ENCODE measurements around the gene ZKSCAN1. TPM values are rescaled to one million over a fixed set of nuclear protein-coding genes. Genes with fewer than 3 reads are reported as not detected.

Gene ZKSCAN1
- total RNA-seq, 2 donors from 2014 or later: 52.2 to 67.1 TPM

GRCh38 chr7:100053215-100053614 is 37.8 kb downstream of the ZKSCAN1 start:
- no peaks in the 10 kb centered on the region for H3K9me3 Mint-ChIP-seq
- no peak overlapping the region for H3K27ac Mint-ChIP-seq
- ATAC-seq (peak; percentile 26 to 55), DNase-seq (ENCODE audit: low spot score in 2 of 2) (peak in 1 of 2 donors; percentile 45)
- H3K36me3 Mint-ChIP-seq: no peaks in the 10 kb centered on the region

GRCh38 chr7:100057006-100057405 is 41.6 kb downstream of the ZKSCAN1 start:
- H3K9me3 Mint-ChIP-seq: no peaks in the 10 kb centered on the region
- H3K27ac Mint-ChIP-seq: no peak overlapping the region
- ATAC-seq (no peak), DNase-seq (ENCODE audit: low spot score in 2 of 2) (no peak)
- peaks cover 0 to 5% of the 10 kb centered on the region in 2 donors for H3K36me3 Mint-ChIP-seq

- Mint-ChIP-seq H3K9me3 (no peaks in the 10 kb centered on the region), H3K36me3 (peaks cover 0 to 9% of the 10 kb centered on the region in 2 donors), H3K27ac (no peak overlapping the region)
- no peak for ATAC-seq
- no peak for DNase-seq (ENCODE audit: low spot score in 2 of 2)
Measured at GRCh38 chr7:100059251-100059739, 43.9 kb downstream of the ZKSCAN1 start.

GRCh38 chr7:100061518-100062193 is 46.3 kb downstream of the ZKSCAN1 start:
- peaks cover 0 to 18% of the 10 kb centered on the region in 2 donors for H3K36me3 Mint-ChIP-seq
- H3K27ac Mint-ChIP-seq: peak overlapping the region in 1 of 2 donors; percentile 67
- no peaks in the 10 kb centered on the region for H3K9me3 Mint-ChIP-seq
- ATAC-seq (no peak), DNase-seq (ENCODE audit: low spot score in 2 of 2) (no peak)

GRCh38 chr7:100063376-100063775 is 48.0 kb downstream of the ZKSCAN1 start:
- Mint-ChIP-seq H3K9me3 (no peaks in the 10 kb centered on the region), H3K36me3 (peaks cover 0 to 18% of the 10 kb centered on the region in 2 donors), H3K27ac (no peak overlapping the region)
- ATAC-seq (no peak), DNase-seq (ENCODE audit: low spot score in 2 of 2) (no peak)

- DNase-seq (ENCODE audit: low spot score in 2 of 2): no peak
- H3K27ac Mint-ChIP-seq: no peak overlapping the region
Measured at GRCh38 chr7:100064162-100064561, 48.8 kb downstream of the ZKSCAN1 start.

GRCh38 chr7:100065452-100066186 is 50.2 kb downstream of the ZKSCAN1 start:
- Mint-ChIP-seq H3K36me3 (peaks cover 10 to 23% of the 10 kb centered on the region in 2 donors), H3K27ac (no peak overlapping the region), H3K9me3 (peaks cover 0 to 6% of the 10 kb centered on the region in 2 donors)
- DNase-seq (ENCODE audit: low spot score in 2 of 2): no peak
- no peak for ATAC-seq

More at GRCh38 chr7:100064162-100064561, 48.8 kb downstream of the ZKSCAN1 start:
- Mint-ChIP-seq H3K36me3 (peaks cover 0 to 18% of the 10 kb centered on the region in 2 donors), H3K9me3 (no peaks in the 10 kb centered on the region)
- no peak for ATAC-seq

- H3K9me3 Mint-ChIP-seq: peaks cover 7 to 20% of the 10 kb centered on the region in 2 donors
- no peak for DNase-seq (ENCODE audit: low spot score in 2 of 2)
- H3K27ac Mint-ChIP-seq: no peak overlapping the region
- ATAC-seq: no peak
- H3K36me3 Mint-ChIP-seq: peaks cover 23 to 37% of the 10 kb centered on the region in 2 donors
Measured at GRCh38 chr7:100066953-100067352, 51.6 kb downstream of the ZKSCAN1 start.

- Mint-ChIP-seq H3K36me3 (peaks cover 50 to 56% of the 10 kb centered on the region in 2 donors), H3K9me3 (peaks cover 19 to 30% of the 10 kb centered on the region in 2 donors)
Measured at GRCh38 chr7:100069991-100070390, 54.6 kb downstream of the ZKSCAN1 start.

GRCh38 chr7:100071018-100071723 is 55.8 kb downstream of the ZKSCAN1 start:
- H3K27ac Mint-ChIP-seq: no peak overlapping the region
- ATAC-seq (no peak), DNase-seq (ENCODE audit: low spot score in 2 of 2) (no peak)
- H3K36me3 Mint-ChIP-seq: peaks cover 62 to 67% of the 10 kb centered on the region in 2 donors
- peaks cover 19 to 30% of the 10 kb centered on the region in 2 donors for H3K9me3 Mint-ChIP-seq

More at GRCh38 chr7:100069991-100070390, 54.6 kb downstream of the ZKSCAN1 start:
- no peak overlapping the region for H3K27ac Mint-ChIP-seq
- DNase-seq (ENCODE audit: low spot score in 2 of 2): no peak
- ATAC-seq: no peak

GRCh38 chr7:100072462-100072861 is 57.1 kb downstream of the ZKSCAN1 start:
- DNase-seq (ENCODE audit: low spot score in 2 of 2) (no peak), ATAC-seq (no peak)
- H3K27ac Mint-ChIP-seq: no peak overlapping the region
- H3K36me3 Mint-ChIP-seq: peaks cover 72 to 79% of the 10 kb centered on the region in 2 donors
- H3K9me3 Mint-ChIP-seq: peaks cover 19 to 30% of the 10 kb centered on the region in 2 donors

- no peak for ATAC-seq
Measured at GRCh38 chr7:100074841-100075240, 59.4 kb downstream of the ZKSCAN1 start.

GRCh38 chr7:100075418-100075817 is 60.0 kb downstream of the ZKSCAN1 start:
- H3K9me3 Mint-ChIP-seq: peaks cover 19 to 25% of the 10 kb centered on the region in 2 donors
- H3K36me3 Mint-ChIP-seq: peaks cover 69 to 75% of the 10 kb centered on the region in 2 donors
- H3K27ac Mint-ChIP-seq: no peak overlapping the region
- ATAC-seq (no peak), DNase-seq (ENCODE audit: low spot score in 2 of 2) (no peak)

More at GRCh38 chr7:100074841-100075240, 59.4 kb downstream of the ZKSCAN1 start:
- H3K9me3 Mint-ChIP-seq: peaks cover 19 to 30% of the 10 kb centered on the region in 2 donors
- peaks cover 71 to 81% of the 10 kb centered on the region in 2 donors for H3K36me3 Mint-ChIP-seq
- H3K27ac Mint-ChIP-seq: no peak overlapping the region
- DNase-seq (ENCODE audit: low spot score in 2 of 2): no peak

GRCh38 chr7:100077205-100077604 is 61.8 kb downstream of the ZKSCAN1 start:
- Mint-ChIP-seq H3K9me3 (peaks cover 8 to 10% of the 10 kb centered on the region in 2 donors), H3K36me3 (peaks cover 55 to 62% of the 10 kb centered on the region in 2 donors), H3K27ac (peak overlapping the region in 1 of 2 donors; percentile 15)
- DNase-seq (ENCODE audit: low spot score in 2 of 2) (no peak), ATAC-seq (no peak)

- no peak for ATAC-seq
- Mint-ChIP-seq H3K36me3 (peaks cover 36 to 43% of the 10 kb centered on the region in 2 donors), H3K9me3 (no peaks in the 10 kb centered on the region), H3K27ac (no peak overlapping the region)
- no peak for DNase-seq (ENCODE audit: low spot score in 2 of 2)
Measured at GRCh38 chr7:100079024-100079560, 63.7 kb downstream of the ZKSCAN1 start.

GRCh38 chr7:100080907-100081534 is 65.6 kb downstream of the ZKSCAN1 start:
- Mint-ChIP-seq H3K27ac (peak overlapping the region; percentile 88 to 94), H3K9me3 (no peaks in the 10 kb centered on the region)
- DNase-seq (ENCODE audit: low spot score in 2 of 2): no peak

More at GRCh38 chr7:100080907-100081534, 65.6 kb downstream of the ZKSCAN1 start:
- no peak for ATAC-seq
- peaks cover 20 to 24% of the 10 kb centered on the region in 2 donors for H3K36me3 Mint-ChIP-seq
